ENCODE data around the gene MYLK2. TPM values are rescaled to one million over a fixed set of nuclear protein-coding genes. Genes with fewer than 3 reads are reported as not detected.
A peak's percentile ranks its signal among the peaks of the same experiment; 100 is the strongest.

Gene MYLK2

DNA sequence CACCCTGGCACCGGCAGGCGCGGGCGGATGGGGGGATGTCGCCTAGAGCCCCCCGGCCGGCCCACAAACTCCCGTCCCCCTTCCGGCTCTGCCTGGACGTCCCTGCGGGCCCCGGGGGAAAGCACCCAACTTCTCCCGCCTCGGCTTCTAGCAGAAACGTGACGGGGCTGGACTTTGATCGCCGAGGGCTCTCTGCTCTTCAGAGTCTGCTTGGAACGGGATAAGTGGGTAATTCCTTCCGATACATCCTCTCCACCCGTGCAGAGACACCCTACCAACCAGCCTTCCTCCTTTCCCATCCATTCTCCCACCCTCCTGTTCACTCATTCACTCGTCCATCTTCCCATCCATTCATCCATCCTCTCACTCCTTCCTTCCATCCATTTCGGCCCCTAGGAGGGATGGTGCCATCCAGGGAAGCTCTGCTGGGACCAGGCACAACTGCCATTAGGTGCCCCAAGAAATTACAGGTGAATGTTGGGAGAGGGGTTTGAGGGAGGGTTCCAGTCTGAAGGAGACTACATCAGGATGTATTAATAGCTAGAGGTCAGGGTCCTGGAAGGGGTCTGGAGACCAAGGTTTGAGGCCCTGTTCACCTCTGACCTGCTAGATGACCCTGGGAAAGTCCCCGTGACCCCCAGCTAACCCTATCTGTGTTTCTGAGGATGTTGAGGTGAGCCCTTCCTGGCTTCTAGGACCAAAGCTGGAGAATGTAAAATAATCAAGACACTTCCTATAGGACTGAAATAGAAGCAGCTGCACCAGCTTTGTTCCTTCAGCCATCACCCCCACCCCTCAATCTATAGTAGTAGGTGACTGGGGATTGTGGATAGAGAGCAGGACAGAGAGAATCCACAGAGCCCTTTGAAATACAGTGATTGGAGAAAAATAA, 51.8 kb downstream of the MYLK2 start:
- Histone ChIP-seq H3K4me2 (ENCODE audit: low read length) (peak overlapping the region; percentile 93), H3K27me3 (ENCODE audit: control insufficient read depth, insufficient read depth, low read length) (peaks cover 81% of the 10 kb centered on the region), H3K9me3 (replicated peaks; ENCODE audit: low read length) (no peaks in the 10 kb centered on the region), H3K4me1 (ENCODE audit: control insufficient read depth, insufficient read depth, low read length) (peaks cover 6% of the 10 kb centered on the region), H3K9ac (ENCODE audit: low read depth, low read length) (peak overlapping the region; percentile 38), H3K4me3 (ENCODE audit: low read length) (no peak overlapping the region), H3K36me3 (ENCODE audit: insufficient read depth, low read length) (no peaks in the 10 kb centered on the region)

DNA sequence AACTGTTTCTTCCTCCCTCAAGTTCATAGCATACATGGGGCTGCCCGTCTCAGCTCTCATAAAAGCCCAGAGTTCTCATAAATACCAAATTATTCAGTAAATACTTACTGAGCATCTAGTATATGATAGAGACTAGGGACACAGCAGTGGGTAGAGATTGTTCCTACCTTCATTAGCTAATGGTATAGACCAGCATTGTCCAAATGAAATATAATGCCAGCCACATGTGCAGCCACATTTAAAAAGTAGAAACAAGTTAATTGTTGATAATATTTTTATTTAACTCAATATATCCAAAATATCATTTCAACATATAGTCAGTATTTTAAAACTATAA, 52.4 kb downstream of the MYLK2 start:
- no peak overlapping the region for H3K4me3 ChIP-seq (ENCODE audit: low read length)
- peaks cover 79% of the 10 kb centered on the region for H3K27me3 ChIP-seq (ENCODE audit: control insufficient read depth, insufficient read depth, low read length)
- H3K9me3 ChIP-seq (replicated peaks; ENCODE audit: low read length) = no peaks in the 10 kb centered on the region
- H3K9ac ChIP-seq (ENCODE audit: low read depth, low read length) = no peak overlapping the region
- no peaks in the 10 kb centered on the region for H3K36me3 ChIP-seq (ENCODE audit: insufficient read depth, low read length)
- H3K4me2 ChIP-seq (ENCODE audit: low read length) = no peak overlapping the region
- peaks cover 6% of the 10 kb centered on the region for H3K4me1 ChIP-seq (ENCODE audit: control insufficient read depth, insufficient read depth, low read length)

DNA sequence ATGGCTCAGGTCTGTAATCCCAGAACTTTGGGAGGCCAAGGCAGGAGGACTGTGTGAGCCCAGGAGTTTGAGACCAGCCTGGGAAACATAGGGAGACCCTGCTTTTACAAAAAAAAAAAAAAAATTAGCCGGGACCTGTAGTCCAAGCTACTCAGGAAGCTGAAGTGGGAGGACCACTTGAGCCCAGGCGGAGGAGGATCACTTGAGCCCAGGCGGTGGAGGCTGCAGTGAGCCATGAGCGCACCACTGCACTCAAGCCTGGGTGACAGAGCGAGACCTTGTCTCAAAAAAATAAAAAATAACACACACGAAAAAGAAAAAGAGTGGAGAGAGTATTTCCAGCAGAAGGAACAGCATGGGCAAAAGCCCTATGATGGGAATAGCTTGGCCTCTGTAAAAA, 53.2 kb downstream of the MYLK2 start:
- Histone ChIP-seq H3K4me2 (ENCODE audit: low read length) (no peak overlapping the region), H3K9me3 (replicated peaks; ENCODE audit: low read length) (no peaks in the 10 kb centered on the region), H3K9ac (ENCODE audit: low read depth, low read length) (no peak overlapping the region), H3K36me3 (ENCODE audit: insufficient read depth, low read length) (no peaks in the 10 kb centered on the region), H3K27me3 (ENCODE audit: control insufficient read depth, insufficient read depth, low read length) (peaks cover 77% of the 10 kb centered on the region), H3K4me1 (ENCODE audit: control insufficient read depth, insufficient read depth, low read length) (peaks cover 6% of the 10 kb centered on the region), H3K4me3 (ENCODE audit: low read length) (no peak overlapping the region)

DNA sequence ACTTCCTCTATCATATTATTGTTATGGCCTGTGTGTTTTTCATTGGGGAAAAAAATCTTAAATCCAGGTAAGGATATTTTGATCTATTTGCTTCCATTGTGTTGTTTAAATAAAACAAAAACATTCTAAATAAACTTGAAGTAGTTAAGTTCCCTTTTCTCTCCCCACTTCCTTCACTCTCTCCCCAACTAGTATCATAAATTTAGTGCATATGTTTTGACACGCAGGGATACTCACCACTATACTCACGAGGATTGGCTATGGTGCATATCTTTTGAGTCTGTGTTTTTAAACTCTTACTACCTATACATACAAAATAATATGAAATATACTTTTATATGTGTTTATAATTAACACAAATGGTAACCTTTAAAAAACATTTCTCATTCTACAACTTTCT, 56.5 kb downstream of the MYLK2 start:
- Histone ChIP-seq H3K4me2 (ENCODE audit: low read length) (no peak overlapping the region), H3K4me3 (ENCODE audit: low read length) (no peak overlapping the region), H3K4me1 (ENCODE audit: control insufficient read depth, insufficient read depth, low read length) (no peaks in the 10 kb centered on the region), H3K9ac (ENCODE audit: low read depth, low read length) (no peak overlapping the region), H3K36me3 (ENCODE audit: insufficient read depth, low read length) (no peaks in the 10 kb centered on the region), H3K27me3 (ENCODE audit: control insufficient read depth, insufficient read depth, low read length) (peaks cover 51% of the 10 kb centered on the region), H3K9me3 (replicated peaks; ENCODE audit: low read length) (no peaks in the 10 kb centered on the region)

DNA sequence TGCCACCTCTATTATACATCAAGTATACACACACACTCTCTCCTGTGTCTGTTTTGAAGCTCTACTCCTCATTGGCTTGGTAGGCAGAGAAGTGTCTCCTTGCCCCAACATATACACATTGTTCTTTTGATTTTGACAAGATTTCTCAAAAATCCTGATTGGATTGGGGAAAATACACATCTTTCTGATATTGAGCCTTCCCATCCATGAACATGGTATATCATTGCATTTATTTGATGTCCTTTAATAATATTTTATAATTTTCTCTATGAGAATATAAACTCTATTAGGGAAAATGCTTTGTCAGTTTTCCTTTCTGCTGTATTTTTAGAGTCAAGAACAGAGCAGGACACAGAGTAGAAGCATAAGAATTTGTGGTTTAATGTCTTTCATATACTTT, 58.5 kb downstream of the MYLK2 start:
- Histone ChIP-seq H3K4me3 (ENCODE audit: low read length) (no peak overlapping the region), H3K36me3 (ENCODE audit: insufficient read depth, low read length) (no peaks in the 10 kb centered on the region), H3K4me2 (ENCODE audit: low read length) (no peak overlapping the region), H3K9me3 (replicated peaks; ENCODE audit: low read length) (no peaks in the 10 kb centered on the region), H3K9ac (ENCODE audit: low read depth, low read length) (no peak overlapping the region), H3K4me1 (ENCODE audit: control insufficient read depth, insufficient read depth, low read length) (no peaks in the 10 kb centered on the region), H3K27me3 (ENCODE audit: control insufficient read depth, insufficient read depth, low read length) (peaks cover 32% of the 10 kb centered on the region)

DNA sequence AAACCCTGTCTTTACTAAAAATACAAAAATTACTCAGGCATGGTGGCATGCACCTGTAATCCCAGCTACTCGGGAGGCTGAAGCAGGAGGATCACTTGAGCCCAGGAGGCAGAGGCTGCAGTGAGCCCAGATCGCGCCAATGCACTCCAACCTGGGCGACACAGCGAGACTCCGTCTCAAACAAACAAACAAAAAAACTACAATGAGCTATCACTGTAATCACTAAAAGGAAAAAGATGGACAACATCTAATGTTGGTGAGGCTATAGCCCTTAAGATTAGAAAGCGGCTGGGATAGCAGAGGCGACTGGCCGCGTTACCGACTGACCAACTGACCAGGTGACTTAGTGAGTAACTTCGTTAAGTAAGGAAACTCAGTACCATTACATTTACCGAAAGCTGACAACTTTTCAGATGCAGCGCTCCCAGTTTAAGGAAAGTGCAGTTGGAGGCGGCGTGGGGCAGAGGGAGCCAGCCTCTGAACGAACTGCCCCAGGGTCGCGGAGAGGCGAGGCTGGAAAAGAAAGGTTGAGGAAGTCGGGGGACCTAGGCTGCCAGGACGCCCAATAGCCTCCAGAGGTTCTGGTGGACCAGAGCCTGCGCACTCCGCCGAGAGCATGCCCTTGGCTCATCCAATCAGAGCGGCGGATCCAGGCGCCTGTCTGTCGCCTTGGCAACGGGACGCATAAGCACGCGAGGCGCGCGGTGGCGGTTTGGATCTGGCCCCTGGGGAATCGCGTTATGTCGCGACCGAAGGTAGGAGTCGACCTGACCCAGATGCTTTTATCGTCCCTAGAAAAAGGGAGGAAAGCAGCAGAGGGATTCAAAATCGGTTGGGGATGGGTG, 60.2 kb downstream of the MYLK2 start:
- peak overlapping the region; percentile 83 for H3K4me2 ChIP-seq (ENCODE audit: low read length)
- H3K9me3 ChIP-seq (replicated peaks; ENCODE audit: low read length) = no peaks in the 10 kb centered on the region
- H3K9ac ChIP-seq (ENCODE audit: low read depth, low read length) = peak overlapping the region; percentile 66
- H3K4me1 ChIP-seq (ENCODE audit: control insufficient read depth, insufficient read depth, low read length) = no peaks in the 10 kb centered on the region
- H3K27me3 ChIP-seq (ENCODE audit: control insufficient read depth, insufficient read depth, low read length) = peaks cover 22% of the 10 kb centered on the region
- H3K36me3 ChIP-seq (ENCODE audit: insufficient read depth, low read length) = no peaks in the 10 kb centered on the region
- peak overlapping the region; percentile 72 for H3K4me3 ChIP-seq (ENCODE audit: low read length)

DNA sequence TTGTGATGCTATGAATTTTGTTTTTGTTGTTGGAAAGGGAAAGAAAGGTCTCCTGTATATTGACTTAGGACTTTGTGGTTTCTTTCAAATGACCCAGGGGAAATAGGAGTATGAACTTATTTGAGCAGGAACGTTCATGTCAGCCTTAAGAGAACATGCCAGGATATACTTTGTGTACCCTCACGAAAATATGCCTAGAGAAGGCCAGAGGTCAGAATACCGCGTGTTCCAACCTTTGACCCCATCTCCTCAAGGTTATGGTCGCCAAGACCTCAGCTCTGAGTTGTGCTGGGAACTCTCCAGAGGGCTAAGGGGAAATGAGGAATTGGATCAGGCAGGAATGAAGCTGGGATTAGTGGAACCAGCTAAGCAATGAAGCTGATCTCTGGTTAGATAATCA, 62.8 kb downstream of the MYLK2 start:
- H3K36me3 ChIP-seq (ENCODE audit: insufficient read depth, low read length) = no peaks in the 10 kb centered on the region
- H3K4me1 ChIP-seq (ENCODE audit: control insufficient read depth, insufficient read depth, low read length) = no peaks in the 10 kb centered on the region
- no peaks in the 10 kb centered on the region for H3K9me3 ChIP-seq (replicated peaks; ENCODE audit: low read length)
- no peak overlapping the region for H3K9ac ChIP-seq (ENCODE audit: low read depth, low read length)
- H3K4me3 ChIP-seq (ENCODE audit: low read length) = no peak overlapping the region
- H3K27me3 ChIP-seq (ENCODE audit: control insufficient read depth, insufficient read depth, low read length) = peaks cover 20% of the 10 kb centered on the region
- no peak overlapping the region for H3K4me2 ChIP-seq (ENCODE audit: low read length)

DNA sequence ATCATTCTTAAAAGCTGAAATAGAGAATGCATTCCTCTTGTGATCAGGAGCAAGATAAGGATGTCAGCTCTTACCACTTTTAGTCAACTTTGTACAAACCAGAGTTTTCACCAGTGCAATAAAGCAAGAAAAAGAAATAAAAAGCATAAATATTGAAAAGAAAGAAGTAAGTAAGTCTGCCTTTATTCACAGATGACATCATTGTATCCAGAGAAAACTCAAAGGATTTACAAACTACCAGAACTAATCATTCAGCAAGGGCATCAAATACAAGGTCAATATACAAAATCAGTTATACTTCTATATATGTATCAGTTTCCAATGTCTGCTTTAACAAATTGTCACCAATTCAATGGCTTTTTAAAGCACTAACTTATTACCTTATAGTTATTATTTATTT, 64.7 kb downstream of the MYLK2 start:
- H3K4me2 ChIP-seq (ENCODE audit: low read length) = no peak overlapping the region
- no peaks in the 10 kb centered on the region for H3K4me1 ChIP-seq (ENCODE audit: control insufficient read depth, insufficient read depth, low read length)
- no peak overlapping the region for H3K4me3 ChIP-seq (ENCODE audit: low read length)
- H3K36me3 ChIP-seq (ENCODE audit: insufficient read depth, low read length) = no peaks in the 10 kb centered on the region
- H3K27me3 ChIP-seq (ENCODE audit: control insufficient read depth, insufficient read depth, low read length) = peaks cover 27% of the 10 kb centered on the region
- no peak overlapping the region for H3K9ac ChIP-seq (ENCODE audit: low read depth, low read length)
- no peaks in the 10 kb centered on the region for H3K9me3 ChIP-seq (replicated peaks; ENCODE audit: low read length)

Small RNA genes lying within 50 kb of the gene (small RNA-seq; reads per million reads assigned to genes)
- not detected for gene AL160175.1

All from skeletal muscle satellite cell (primary cell).